ENCODE results near the gene COL4A1. TPM values are rescaled to one million over a fixed set of nuclear protein-coding genes. Genes with fewer than 3 reads are reported as not detected.
A peak's percentile ranks its signal among the peaks of the same experiment; 100 is the strongest.

Gene COL4A1
- total and polyA plus RNA-seq, 2 experiments from 2014 or later, result 184 to 519 TPM

DNA sequence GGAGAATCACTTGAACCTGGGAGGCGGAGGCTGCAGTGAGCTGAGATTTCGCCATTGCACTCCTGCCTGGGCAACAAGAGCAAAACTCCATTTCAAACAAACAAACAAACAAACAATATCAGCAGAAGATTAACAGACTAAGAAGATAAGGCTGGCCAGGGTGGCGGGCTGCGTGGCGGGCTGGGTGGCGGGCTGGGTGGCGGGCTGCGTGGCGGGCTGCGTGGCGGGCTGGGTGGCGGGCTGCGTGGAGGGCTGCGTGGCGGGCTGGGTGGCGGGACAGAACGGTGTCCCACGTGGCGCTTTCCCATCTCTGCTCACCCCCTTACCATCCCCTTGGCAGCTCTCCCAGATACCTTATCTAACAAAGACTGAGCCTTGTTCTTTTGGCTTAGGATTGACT is 196.2 kb downstream of the COL4A1 start:
- H3K27ac ChIP-seq, result no peak overlapping the region
- H3F3A ChIP-seq (ENCODE audit: insufficient read depth), result peaks cover 37% of the 10 kb centered on the region
- H2AFZ ChIP-seq, result no peak overlapping the region
- in situ Hi-C loops (cut with MboI), result loop anchor here (10.0 to 25.0 kb wide), 2 partner anchors 823 to 966 kb away; no protein-coding TSS in a partner anchor
- 96 to 97% methylated on average over 5 to 19 of the region's 19 CpGs for WGBS, 2 experiments (ENCODE audit: low coverage in 1 of 2, low lambda C conversion rate in 2 of 2, missing lambda C conversion rate in 2 of 2)
- no peak overlapping the region for H3K4me3 ChIP-seq
- TF ChIP-seq EZH2 (IDR thresholded peaks at IDR 0.05; ENCODE audit: insufficient read depth, poor library complexity, severe bottlenecking), result no peak
- TF ChIP-seq EZH2phosphoT487 (IDR thresholded peaks at IDR 0.05; ENCODE audit: insufficient read depth, low read depth), result no peak
- H3K9ac ChIP-seq, result no peak overlapping the region
- peaks cover 43% of the 10 kb centered on the region for H3K4me1 ChIP-seq (ENCODE audit: insufficient read depth)
- no peaks in the 10 kb centered on the region for H3K9me3 ChIP-seq (ENCODE audit: low read depth)
- DNase-seq, result no peak
- no peaks in the 10 kb centered on the region for H3K79me2 ChIP-seq (ENCODE audit: insufficient read depth)
- no peaks in the 10 kb centered on the region for H3K36me3 ChIP-seq (ENCODE audit: low read depth)
- H3K27me3 ChIP-seq (replicated peaks; ENCODE audit: insufficient read depth), result no peaks in the 10 kb centered on the region
- no peak overlapping the region for H3K4me2 ChIP-seq (ENCODE audit: unreplicated experiment)
- no peaks in the 10 kb centered on the region for H3K9me2 ChIP-seq (ENCODE audit: insufficient read depth)
- no peaks in the 10 kb centered on the region for H4K20me1 ChIP-seq (ENCODE audit: insufficient read depth)

DNA sequence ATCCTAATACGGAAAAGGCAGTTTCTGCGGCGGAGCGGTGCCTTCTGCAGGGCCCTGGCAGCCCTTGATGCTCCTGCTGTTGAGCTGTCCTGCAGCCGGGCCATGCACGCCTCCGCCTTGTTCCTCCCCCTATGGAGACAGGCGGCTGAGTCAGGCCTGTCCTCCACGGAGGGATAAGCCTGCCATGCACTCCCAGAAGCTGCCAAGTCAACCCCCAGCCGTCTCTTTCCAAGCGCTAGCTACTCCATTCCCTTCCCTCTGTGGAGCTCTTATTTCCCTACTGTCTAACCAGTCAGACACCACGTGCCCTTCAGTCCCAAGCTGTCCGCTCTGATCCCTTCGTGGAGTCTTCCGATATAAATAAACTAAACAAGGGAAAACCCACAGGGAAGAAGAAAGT is 197.0 kb downstream of the COL4A1 start:
- H3K36me3 ChIP-seq (ENCODE audit: low read depth), result no peaks in the 10 kb centered on the region
- H3K9me2 ChIP-seq (ENCODE audit: insufficient read depth), result no peaks in the 10 kb centered on the region
- H3K27me3 ChIP-seq (replicated peaks; ENCODE audit: insufficient read depth), result no peaks in the 10 kb centered on the region
- TF ChIP-seq EZH2 (IDR thresholded peaks at IDR 0.05; ENCODE audit: insufficient read depth, poor library complexity, severe bottlenecking), result no peak
- TF ChIP-seq EZH2phosphoT487 (IDR thresholded peaks at IDR 0.05; ENCODE audit: insufficient read depth, low read depth), result no peak
- WGBS, 2 experiments (ENCODE audit: low coverage in 1 of 2, low lambda C conversion rate in 2 of 2, missing lambda C conversion rate in 2 of 2), result 2% methylated on average over 15 of the region's 15 CpGs
- H3K4me2 ChIP-seq (ENCODE audit: unreplicated experiment), result peak overlapping the region; percentile 63
- peaks cover 28% of the 10 kb centered on the region for H3F3A ChIP-seq (ENCODE audit: insufficient read depth)
- in situ Hi-C loops (cut with MboI), result loop anchor here (10.0 to 25.0 kb wide), 4 partner anchors 315 to 1155 kb away; no protein-coding TSS in a partner anchor
- no peaks in the 10 kb centered on the region for H4K20me1 ChIP-seq (ENCODE audit: insufficient read depth)
- DNase-seq, result peak; percentile 98
- peak overlapping the region; percentile 18; the same call in 1 of the 2 replicates for H3K9ac ChIP-seq
- peak overlapping the region; percentile 38 for H3K4me3 ChIP-seq
- no peaks in the 10 kb centered on the region for H3K9me3 ChIP-seq (ENCODE audit: low read depth)
- H3K4me1 ChIP-seq (ENCODE audit: insufficient read depth), result peaks cover 41% of the 10 kb centered on the region
- H2AFZ ChIP-seq, result peak overlapping the region; percentile 56
- peak overlapping the region; percentile 52 for H3K27ac ChIP-seq
- H3K79me2 ChIP-seq (ENCODE audit: insufficient read depth), result no peaks in the 10 kb centered on the region

DNA sequence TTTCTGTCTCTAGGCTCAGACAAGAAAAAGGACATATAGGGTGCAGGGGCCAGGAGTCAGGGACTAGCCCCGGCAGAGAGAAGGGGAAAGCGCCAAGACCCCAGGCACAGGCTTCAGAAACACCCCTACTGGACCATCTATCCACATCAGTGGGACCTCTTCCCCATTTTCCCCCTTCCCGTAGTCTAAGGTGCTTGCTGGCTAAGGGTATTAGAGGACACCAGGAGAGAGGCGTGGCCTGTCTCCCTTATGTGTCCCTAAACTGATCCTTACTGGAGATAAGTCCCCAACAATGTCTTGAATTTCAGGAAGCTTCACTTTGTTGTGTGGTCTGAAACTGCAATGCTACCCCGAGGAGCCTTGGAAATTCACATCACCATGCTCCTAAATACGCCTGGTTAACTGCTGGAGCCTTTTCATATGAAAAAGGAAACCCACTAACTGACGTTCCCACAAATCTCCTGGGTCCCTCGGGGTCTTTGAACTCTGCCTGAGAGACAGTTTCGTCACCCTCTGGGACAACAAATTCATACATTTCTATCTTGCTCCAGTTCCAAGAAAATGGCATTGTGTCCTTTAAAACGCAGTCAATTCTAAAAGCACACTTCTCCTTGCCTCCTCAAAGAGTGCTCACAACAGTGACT is 197.7 kb downstream of the COL4A1 start:
- no peak for DNase-seq
- H3K27me3 ChIP-seq (replicated peaks; ENCODE audit: insufficient read depth), result no peaks in the 10 kb centered on the region
- in situ Hi-C loops (cut with MboI), result loop anchor here (10.0 to 25.0 kb wide), 3 partner anchors 314 to 1154 kb away; no protein-coding TSS in a partner anchor
- TF ChIP-seq EZH2 (IDR thresholded peaks at IDR 0.05; ENCODE audit: insufficient read depth, poor library complexity, severe bottlenecking) (no peak), EZH2phosphoT487 (IDR thresholded peaks at IDR 0.05; ENCODE audit: insufficient read depth, low read depth) (no peak)
- H3K9me2 ChIP-seq (ENCODE audit: insufficient read depth), result no peaks in the 10 kb centered on the region
- H3K9ac ChIP-seq, result peak overlapping the region; percentile 12; the same call in 1 of the 2 replicates
- H2AFZ ChIP-seq, result peak overlapping the region; percentile 56
- H3K36me3 ChIP-seq (ENCODE audit: low read depth), result no peaks in the 10 kb centered on the region
- peak overlapping the region; percentile 52 for H3K27ac ChIP-seq
- peaks cover 35% of the 10 kb centered on the region for H3K4me1 ChIP-seq (ENCODE audit: insufficient read depth)
- no peaks in the 10 kb centered on the region for H4K20me1 ChIP-seq (ENCODE audit: insufficient read depth)
- H3K9me3 ChIP-seq (ENCODE audit: low read depth), result no peaks in the 10 kb centered on the region
- H3K4me3 ChIP-seq, result peak overlapping the region; percentile 38
- H3K4me2 ChIP-seq (ENCODE audit: unreplicated experiment), result peak overlapping the region; percentile 63
- peaks cover 22% of the 10 kb centered on the region for H3F3A ChIP-seq (ENCODE audit: insufficient read depth)
- WGBS, 2 experiments (ENCODE audit: low coverage in 1 of 2, low lambda C conversion rate in 2 of 2, missing lambda C conversion rate in 2 of 2), result 38 to 43% methylated on average over 10 of the region's 10 CpGs
- no peaks in the 10 kb centered on the region for H3K79me2 ChIP-seq (ENCODE audit: insufficient read depth)

DNA sequence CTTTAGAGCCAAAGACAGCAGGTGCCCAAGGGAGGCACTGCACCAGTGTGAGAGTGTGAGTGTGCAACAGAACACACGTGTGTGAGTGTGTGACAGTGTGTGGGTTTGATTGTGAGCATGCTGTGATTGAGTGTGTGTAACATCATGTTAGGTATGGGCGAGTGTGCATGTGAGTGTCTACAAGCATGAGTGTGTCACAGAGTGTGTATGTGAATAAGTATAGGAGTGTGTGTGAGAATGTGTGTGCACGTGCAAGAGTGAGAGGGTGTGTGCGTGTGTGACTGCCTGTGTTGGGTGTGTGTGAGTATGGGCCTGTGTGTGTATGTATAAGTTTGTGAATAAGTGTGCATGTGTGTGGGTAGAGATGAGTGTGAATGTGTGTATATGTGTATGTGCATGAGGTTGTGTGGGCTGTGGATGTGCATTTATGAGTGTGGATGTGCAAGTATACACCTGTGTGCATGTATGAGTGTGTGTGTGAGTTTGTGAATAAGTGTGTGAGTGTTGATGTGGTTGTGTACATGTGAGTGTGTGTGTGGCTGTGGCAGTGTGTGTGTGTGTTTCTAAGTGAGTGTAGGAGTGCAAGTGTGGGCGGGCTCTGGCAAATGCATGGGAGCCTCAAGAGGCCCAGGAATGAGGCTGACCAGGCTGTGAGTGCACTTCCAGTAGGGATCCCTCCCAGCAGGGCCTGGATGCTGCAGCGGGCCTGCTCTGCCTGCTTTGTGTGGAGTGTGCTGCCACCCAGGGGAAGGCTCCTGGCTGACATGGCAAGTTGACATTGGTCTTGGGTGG is 198.4 kb downstream of the COL4A1 start:
- 52 to 63% methylated on average over 6 of the region's 6 CpGs for WGBS, 2 experiments (ENCODE audit: low coverage in 1 of 2, low lambda C conversion rate in 2 of 2, missing lambda C conversion rate in 2 of 2)

More for the DNA sequence above, 198.4 kb downstream of the COL4A1 start:
- TF ChIP-seq EZH2phosphoT487 (IDR thresholded peaks at IDR 0.05; ENCODE audit: insufficient read depth, low read depth) (no peak), EZH2 (IDR thresholded peaks at IDR 0.05; ENCODE audit: insufficient read depth, poor library complexity, severe bottlenecking) (no peak)
- H3K9me3 ChIP-seq (ENCODE audit: low read depth), result no peaks in the 10 kb centered on the region
- no peaks in the 10 kb centered on the region for H3K36me3 ChIP-seq (ENCODE audit: low read depth)
- no peaks in the 10 kb centered on the region for H3K27me3 ChIP-seq (replicated peaks; ENCODE audit: insufficient read depth)
- H3F3A ChIP-seq (ENCODE audit: insufficient read depth), result peaks cover 14% of the 10 kb centered on the region
- no peak overlapping the region for H3K9ac ChIP-seq
- peak; percentile 94 for DNase-seq
- no peaks in the 10 kb centered on the region for H4K20me1 ChIP-seq (ENCODE audit: insufficient read depth)
- no peaks in the 10 kb centered on the region for H3K79me2 ChIP-seq (ENCODE audit: insufficient read depth)
- no peak overlapping the region for H3K27ac ChIP-seq
- no peak overlapping the region for H3K4me3 ChIP-seq
- H2AFZ ChIP-seq, result no peak overlapping the region
- no peaks in the 10 kb centered on the region for H3K9me2 ChIP-seq (ENCODE audit: insufficient read depth)
- in situ Hi-C loops (cut with MboI), result loop anchor here (10.0 to 25.0 kb wide), 3 partner anchors 314 to 1154 kb away; no protein-coding TSS in a partner anchor
- peak overlapping the region; percentile 63 for H3K4me2 ChIP-seq (ENCODE audit: unreplicated experiment)
- peaks cover 31% of the 10 kb centered on the region for H3K4me1 ChIP-seq (ENCODE audit: insufficient read depth)

Data from GM23248 (cell line).